ENCODE data around the gene DENND4B.
"Not testable (repeated sequence)": the region's sequence is repeated elsewhere in the genome, so short reads cannot be mapped to it uniquely, and the experiment has no call there.

DENND4B gene, protein sequence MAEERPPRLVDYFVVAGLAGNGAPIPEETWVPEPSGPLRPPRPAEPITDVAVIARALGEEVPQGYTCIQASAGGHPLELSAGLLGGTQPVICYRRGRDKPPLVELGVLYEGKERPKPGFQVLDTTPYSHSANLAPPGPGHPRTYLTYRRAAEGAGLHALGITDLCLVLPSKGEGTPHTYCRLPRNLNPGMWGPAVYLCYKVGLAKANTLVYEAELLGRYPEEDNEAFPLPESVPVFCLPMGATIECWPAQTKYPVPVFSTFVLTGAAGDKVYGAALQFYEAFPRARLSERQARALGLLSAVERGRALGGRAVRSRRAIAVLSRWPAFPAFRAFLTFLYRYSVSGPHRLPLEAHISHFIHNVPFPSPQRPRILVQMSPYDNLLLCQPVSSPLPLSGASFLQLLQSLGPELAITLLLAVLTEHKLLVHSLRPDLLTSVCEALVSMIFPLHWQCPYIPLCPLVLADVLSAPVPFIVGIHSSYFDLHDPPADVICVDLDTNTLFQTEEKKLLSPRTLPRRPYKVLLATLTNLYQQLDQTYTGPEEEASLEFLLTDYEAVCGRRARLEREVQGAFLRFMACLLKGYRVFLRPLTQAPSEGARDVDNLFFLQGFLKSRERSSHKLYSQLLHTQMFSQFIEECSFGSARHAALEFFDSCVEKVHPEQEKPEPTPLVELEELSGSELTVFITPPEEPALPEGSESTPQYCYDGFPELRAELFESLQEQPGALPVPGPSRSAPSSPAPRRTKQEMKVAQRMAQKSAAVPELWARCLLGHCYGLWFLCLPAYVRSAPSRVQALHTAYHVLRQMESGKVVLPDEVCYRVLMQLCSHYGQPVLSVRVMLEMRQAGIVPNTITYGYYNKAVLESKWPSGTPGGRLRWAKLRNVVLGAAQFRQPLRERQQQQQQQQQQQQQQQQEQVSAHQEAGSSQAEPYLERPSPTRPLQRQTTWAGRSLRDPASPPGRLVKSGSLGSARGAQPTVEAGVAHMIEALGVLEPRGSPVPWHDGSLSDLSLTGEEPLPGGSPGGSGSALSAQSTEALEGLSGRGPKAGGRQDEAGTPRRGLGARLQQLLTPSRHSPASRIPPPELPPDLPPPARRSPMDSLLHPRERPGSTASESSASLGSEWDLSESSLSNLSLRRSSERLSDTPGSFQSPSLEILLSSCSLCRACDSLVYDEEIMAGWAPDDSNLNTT (N-terminal part only)

DNA sequence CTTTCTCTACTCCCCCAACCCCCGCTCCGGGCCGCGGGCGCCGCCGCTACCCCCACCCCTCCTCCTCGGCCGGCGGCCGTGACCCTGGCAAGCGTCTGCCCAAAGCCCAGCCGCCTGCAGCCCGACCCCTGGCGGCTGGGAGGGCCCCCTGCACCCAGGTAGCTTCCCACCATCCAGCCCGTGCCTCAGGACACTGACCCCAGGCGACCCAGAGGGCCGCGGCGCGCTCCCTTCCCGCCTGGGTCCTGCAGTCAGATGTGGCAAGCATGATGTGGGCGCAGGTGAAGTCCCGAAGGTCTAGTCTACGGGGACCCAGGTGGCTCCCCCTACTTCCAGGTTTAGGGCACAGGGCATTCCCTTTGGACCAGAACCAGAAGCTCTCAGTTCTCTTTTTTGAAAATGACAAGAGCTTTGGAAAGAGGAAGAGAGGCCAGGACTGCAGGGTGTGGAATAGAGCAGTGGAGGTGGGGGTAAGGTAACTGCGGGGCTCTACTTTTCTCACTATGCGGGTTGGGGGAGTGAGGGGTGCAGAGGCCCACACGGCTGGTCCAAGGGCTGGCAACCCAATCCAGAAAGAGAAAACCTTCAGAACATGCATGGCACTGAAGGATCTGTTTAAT, at the start of gene DENND4B:
Gene DENND4B (minus strand): TSS at position 97 of the 620 bp plus-strand sequence. CDS start 2,344 bp downstream, outside the sequence.
- DNase-seq = peak; percentile 82 to 86

DNA sequence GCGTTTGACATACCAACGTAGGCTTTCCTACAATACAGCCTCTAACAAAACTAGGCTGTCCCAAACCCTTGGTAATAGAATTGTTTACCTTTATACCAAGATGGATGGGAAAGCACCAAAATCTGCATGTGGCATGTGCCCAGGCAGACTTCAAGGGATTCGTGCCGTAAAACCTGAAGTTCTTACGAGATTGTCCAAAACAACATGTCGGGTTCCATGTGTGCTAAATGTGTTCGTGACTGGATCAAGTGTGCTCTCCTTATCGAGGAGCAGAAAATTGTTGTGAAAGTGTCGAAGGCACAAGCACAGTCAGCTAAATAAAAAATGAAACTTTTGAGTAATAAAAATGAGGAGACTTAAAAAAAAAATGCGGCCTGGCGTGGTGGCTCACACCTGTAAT, 49.1 kb upstream of the DENND4B start:
- DNase-seq = no peak

DNA sequence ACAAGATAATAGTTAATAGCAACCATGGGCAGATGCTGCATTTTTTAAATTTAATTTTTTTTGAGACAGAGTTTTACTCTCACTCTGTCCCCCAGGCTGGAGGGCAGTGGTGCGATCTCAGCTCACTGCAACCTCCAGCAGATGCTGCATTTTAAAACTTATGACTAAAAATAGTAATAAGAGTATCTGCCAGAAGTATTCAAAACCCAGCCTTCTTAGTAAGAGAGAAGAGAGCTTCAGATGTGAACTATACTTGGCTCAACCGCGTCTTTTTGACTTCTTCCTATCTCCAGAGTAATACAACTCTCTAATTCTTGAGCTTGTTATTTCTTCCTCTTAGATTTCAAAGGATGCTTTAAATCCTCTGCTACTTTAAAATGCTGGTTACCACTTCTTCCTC, 48.7 kb upstream of the DENND4B start:
- DNase-seq = no peak

DNA sequence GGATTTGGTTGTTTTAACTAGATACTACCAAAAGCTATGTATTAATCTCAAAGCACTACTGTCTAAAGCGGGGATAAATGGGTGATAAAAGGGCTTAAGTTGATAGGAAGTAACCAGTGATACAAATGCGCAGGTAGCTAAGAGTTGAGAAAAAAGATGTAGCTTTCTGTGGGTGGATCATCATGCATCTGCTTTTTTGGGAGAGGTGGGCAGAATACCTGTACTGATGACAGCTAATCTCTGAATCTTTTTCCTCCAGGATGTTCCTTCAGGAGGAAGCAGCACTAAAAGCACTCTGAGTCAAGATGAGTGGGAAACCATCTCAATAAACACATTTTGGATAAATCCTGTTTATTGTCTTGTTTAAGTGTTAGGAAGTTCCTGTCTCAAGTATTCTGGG, 45.3 kb upstream of the DENND4B start:
- DNase-seq = no peak

- DNase-seq = no peak
Observed at GRCh38 chr1:153991151-153991630, 44.7 kb upstream of the DENND4B start.

- peak; percentile 90 to 91 for DNase-seq
Observed at GRCh38 chr1:153990468-153991150, 44.1 kb upstream of the DENND4B start, which contains the start of gene RPS27. Gene RPS27 (plus strand): TSS chr1:153990762. CDS start chr1:153990797, 35 bp downstream.

- no peak for DNase-seq
Observed at GRCh38 chr1:153987621-153988020, 41.1 kb upstream of the DENND4B start.

GRCh38 chr1:153985941-153986761, 39.6 kb upstream of the DENND4B start, which contains the start of gene RAB13:
Gene RAB13 (minus strand): TSS chr1:153986339. CDS start chr1:153986236, 103 bp downstream.
- peak; percentile 48 to 55 for DNase-seq

DNA sequence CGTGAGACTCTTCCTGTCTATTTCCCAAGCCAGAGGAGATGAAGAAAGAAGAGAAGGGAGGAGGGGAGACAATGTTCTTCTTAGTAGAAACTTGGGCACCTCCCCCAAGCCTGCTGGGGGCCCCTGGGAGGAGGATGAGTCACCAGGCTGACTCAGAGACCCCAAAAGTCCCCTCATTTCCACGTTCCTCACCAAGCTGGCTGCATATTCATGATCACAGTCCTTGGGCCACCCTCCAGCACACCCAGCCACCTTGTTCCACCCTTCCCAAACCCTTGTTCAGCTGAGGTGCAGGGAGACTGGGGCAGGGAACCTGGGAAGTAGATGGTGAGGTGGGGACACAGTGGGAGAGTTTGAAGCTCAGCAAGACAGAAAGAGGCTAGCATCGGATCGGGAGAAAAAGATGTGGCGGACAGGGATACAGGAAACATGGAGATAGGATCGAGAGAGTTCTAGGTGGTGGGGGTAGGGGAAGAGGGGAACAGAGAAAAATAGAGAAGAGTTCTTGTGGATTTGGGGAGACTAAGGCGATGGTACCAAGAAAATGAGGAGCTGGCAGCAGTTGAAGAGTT, 38.9 kb upstream of the DENND4B start:
- peak; percentile 64 to 75 for DNase-seq

DNA sequence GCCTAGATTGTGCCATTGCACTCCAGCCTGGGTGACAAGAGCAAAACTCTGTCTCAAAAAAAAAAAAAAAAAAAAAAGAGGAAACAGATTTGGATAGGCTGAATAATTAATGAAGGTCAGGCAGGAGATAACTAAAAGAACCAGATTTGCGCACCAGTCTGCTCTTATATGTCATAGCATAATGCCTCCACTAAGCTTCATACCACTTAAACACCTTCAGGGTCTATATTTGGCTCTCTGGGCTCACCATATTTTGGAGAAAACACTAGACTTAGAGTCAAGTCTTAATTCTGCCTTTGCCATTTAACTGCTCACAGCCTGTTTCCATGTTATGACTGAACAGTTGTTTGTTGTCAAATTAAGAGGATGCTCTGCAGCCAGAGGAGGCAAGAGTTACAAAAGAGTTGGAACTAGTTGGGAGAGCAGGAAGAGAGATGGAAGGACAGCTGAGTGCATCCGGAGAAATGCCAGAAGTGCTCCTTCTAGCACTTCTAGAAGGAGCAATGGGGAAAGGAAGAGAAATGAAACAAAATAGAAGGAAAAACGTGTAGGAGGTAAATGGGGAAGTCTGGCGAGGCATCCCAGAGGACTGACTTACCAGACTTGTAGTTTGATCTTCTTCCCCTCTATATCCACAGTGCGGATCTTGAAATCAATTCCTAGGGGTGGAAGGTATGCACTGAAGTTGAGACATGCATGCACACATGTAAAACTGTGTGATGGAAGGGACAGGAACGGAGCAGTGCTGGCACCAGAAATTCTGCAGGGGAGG, 37.8 kb upstream of the DENND4B start:
- DNase-seq = no peak

- not testable (repeated sequence) for DNase-seq
Observed at GRCh38 chr1:153981735-153982134, 35.2 kb upstream of the DENND4B start.

GRCh38 chr1:153979091-153979490, 32.6 kb upstream of the DENND4B start:
- DNase-seq = not testable (repeated sequence)

DNA sequence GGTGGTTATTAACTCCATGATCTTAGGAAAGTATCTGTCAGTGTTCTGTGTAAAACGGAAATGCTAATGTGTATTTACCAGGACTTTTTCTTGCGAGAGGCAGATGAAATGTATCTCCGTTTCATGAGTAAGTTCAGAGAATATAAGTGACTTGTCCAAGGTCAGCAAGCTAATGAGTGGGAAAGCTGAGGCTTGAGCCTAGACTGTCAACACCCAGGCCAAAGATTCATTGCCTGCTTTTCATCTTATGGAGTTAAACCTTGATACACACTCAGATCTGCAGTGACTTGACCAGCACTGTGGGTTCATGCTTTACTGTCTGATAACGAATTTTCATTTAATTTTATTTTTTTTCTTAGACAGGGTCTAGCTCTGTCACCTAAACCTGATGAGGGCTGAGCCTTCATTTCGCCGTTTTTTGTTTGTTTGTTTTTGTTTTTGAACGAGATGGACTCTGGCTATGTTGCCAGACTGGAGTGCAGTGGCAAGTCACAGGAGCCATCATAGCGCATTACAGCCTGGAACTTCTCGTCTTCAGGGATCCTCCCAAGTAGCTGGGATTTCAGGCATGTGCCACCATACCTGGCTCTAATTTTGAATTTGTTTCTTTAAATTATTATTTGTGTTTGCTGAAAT, 31.9 kb upstream of the DENND4B start:
- DNase-seq = no peak

GRCh38 chr1:153977250-153978240, 31.0 kb upstream of the DENND4B start, which contains the start of gene JTB:
Gene JTB (minus strand): TSS chr1:153977674. CDS start chr1:153977252, 422 bp downstream.
- DNase-seq = peak; percentile 88 to 89

- DNase-seq = no peak
Observed at GRCh38 chr1:153976819-153977249, 30.3 kb upstream of the DENND4B start.

GRCh38 chr1:153973525-153973924, 27.0 kb upstream of the DENND4B start:
- no peak for DNase-seq

DNA sequence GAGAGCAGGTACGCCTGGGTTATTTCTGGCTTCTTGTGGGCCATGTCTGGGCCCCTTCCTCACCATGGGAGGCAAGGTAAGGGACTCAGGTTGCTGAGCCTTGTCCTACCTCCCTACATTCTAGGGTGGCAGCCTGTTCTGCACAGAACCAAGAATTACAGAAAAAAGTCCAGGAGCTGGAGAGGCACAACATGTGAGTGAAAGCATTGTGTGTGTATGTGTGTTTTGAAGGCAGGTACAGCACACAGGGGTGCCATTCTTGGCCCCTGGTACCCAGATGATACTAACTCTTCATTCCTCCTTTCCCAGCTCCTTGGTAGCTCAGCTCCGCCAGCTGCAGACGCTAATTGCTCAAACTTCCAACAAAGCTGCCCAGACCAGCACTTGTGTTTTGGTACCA, 26.6 kb upstream of the DENND4B start:
- DNase-seq = no peak

All from activated T-cell treated with anti-CD3 and anti-CD28 coated beads, Interleukin-2, amount 50 U/mL, for 48 hours (primary cell).